Measurements from ENCODE around the gene TSPAN18.

The TSPAN18 gene

GRCh38 chr11:44928816-44929215, 202.1 kb downstream of the TSPAN18 start:
- in situ Hi-C loops (cut with MboI; ENCODE audit: low sequenced_read_pairs) = loop anchor here (10.0 kb wide), 1 partner anchor 366 kb away; no protein-coding TSS in a partner anchor

DNA sequence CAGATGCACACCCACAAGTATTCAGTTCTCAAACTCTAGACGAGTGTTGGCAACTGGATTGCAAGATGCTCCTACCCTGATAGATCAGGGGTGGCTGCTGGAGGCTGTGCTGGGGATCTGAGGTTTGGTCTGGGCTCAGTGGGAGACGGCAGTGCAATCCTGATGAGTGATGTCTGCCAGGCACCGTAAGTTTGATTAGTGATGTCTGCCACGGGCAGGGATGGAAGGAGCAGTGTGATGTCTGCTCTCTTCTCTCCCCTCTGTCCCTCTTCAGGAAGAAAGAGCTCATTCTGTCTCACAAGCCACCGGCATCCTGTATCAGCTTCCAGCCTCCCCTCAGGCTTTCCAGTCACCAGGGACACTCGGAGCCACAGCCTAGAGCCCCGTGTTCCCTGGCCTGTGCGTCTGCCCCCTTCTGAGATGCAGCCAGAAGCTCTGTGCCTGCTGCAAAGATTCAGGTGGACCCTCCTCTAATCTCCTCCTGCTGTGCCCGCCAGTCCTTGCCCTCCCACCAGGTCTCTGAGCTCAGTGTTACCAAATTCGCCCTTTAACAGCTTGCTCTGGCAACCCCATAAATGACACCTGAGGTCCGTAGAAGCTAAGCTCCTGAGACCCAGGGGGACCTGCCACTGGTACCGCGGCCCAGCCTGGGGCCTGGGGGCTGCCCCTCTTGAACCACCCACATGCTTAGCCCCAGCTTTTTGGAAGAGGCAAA, 204.0 kb downstream of the TSPAN18 start:
- in situ Hi-C loops (cut with MboI; ENCODE audit: low sequenced_read_pairs) = no loop called here

DNA sequence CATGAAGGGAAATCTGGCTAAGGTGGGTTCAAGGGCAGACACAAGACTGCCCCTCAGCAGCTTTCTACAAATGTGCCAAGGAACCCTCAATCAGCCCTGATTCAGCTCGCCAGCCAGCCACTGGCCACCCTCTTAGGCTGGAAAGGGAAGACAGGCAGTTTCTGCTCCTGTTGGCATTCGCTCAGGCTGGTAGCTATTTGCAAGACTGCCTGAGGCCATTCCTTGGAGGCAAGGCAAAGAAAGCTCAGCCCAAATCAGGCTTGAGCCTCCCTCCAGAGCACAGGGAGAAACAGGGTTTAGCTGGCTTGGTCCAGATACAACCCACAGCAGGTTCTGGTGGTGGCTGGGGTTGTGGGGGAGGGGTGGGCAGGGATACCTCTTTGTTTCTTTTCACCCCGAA, 204.7 kb downstream of the TSPAN18 start:
- in situ Hi-C loops (cut with MboI; ENCODE audit: low sequenced_read_pairs) = no loop called here

GRCh38 chr11:44934110-44934509, 207.3 kb downstream of the TSPAN18 start:
- in situ Hi-C loops (cut with MboI; ENCODE audit: low sequenced_read_pairs) = no loop called here

DNA sequence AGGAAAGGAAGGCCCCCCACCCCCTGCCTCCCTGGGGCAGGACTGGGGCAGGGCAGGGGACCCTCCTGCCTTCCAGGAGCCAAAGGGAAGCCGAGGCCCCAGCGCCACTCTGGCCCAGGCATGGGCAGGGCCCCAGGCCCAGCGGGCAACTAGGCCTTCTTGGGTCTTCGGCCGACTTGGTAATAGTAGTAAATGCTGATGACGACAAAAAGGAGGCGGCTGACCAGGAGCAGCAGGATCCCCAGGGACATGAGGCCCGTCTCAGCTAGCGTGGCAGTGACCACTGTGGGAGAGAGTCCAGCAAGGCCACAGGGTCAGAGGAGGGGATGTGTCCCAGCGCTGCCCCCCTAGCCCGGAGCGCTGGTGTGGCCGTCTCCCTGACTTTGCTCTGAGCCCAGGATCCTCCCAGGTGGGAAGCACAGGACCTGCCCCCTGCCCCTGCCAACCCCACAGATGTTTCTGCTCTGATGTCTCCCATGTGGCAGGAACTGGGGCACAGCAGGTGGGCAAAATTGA, 208.0 kb downstream of the TSPAN18 start:
- in situ Hi-C loops (cut with MboI; ENCODE audit: low sequenced_read_pairs) = loop anchor here (5.0 kb wide), 1 partner anchor 173 kb away; no protein-coding TSS in a partner anchor

GRCh38 chr11:44936525-44936924, 209.8 kb downstream of the TSPAN18 start:
- in situ Hi-C loops (cut with MboI; ENCODE audit: low sequenced_read_pairs) = loop anchor here (5.0 kb wide), 1 partner anchor 171 kb away; no protein-coding TSS in a partner anchor

GRCh38 chr11:44936951-44937543, 210.3 kb downstream of the TSPAN18 start:
- in situ Hi-C loops (cut with MboI; ENCODE audit: low sequenced_read_pairs) = loop anchor here (5.0 kb wide), 1 partner anchor 170 kb away; no protein-coding TSS in a partner anchor

- in situ Hi-C loops (cut with MboI; ENCODE audit: low sequenced_read_pairs) = loop anchor here (5.0 kb wide), 1 partner anchor 169 kb away; no protein-coding TSS in a partner anchor
Observed at GRCh38 chr11:44938066-44938691, 211.4 kb downstream of the TSPAN18 start.

DNA sequence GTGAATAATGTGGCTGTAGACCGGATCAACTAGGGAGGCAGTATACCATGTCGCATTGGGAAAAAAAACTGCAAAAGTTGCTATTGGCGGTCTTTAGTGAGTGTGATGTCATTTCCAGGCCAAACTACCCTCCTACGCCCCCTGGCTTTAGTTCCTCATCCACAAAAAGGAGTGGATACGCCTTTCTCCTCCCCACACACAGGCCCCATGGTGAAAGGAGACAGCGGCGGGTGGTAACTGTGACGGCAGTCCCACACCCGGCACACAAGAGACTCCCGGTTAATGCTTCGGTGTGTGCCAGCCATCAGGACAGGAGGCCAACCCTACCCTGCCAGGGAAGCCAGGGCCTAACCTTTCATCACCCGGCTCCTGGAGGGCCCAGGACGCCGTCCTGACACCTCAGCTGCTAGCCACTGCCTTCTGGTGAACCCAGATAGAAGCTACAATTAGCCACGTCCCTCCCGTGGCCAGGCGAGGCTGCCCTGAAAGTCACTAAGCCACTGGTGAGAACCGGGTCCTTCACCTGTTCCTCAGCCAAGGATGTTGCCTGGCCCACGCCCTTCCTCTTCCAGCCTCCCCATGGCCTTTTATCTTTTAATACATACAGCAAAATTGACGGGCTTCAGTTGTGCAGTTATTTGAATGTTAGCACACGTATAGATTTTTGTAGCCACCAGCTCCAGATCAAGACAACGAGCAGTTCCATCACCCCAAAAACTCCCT, 213.1 kb downstream of the TSPAN18 start:
- in situ Hi-C loops (cut with MboI; ENCODE audit: low sequenced_read_pairs) = loop anchor here (5.0 kb wide), 1 partner anchor 167 kb away; no protein-coding TSS in a partner anchor

GRCh38 chr11:44940404-44940803, 213.6 kb downstream of the TSPAN18 start:
- in situ Hi-C loops (cut with MboI; ENCODE audit: low sequenced_read_pairs) = no loop called here

GRCh38 chr11:44940835-44941234, 214.1 kb downstream of the TSPAN18 start:
- in situ Hi-C loops (cut with MboI; ENCODE audit: low sequenced_read_pairs) = no loop called here

DNA sequence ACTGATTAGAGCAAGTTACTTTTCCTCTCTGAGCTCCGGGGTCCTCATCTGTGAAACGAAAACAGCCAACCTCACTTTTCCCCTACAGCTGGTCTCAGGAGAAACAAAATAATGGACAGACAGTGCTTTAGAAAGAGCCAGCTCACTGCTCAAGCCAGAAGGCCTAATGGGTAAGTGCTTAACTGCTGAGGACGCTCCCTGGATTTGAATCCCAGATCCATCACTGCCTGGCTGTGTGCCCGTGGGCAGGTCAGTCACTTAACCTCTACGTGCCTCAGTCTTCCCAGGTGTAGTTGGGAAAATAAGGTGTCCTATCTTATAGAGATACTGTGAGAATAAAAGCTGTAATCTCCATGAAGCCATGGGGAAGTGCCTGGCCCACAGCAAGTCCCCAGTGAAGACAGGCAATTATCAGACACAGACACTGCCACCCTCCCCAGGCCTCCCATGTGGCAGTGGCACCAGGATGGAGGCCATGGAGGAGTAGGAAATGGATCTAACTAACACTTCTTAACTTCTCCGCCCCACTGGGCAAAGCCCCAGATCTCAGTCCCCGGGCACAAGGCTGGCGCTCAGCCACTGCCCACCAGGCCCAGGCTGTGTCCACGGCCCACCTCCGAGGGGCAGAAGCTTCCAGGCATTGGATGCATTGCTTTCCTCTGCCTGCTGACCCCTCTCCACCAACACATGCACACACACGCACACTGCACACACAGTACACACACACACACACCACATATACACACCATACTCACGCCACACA, 214.7 kb downstream of the TSPAN18 start:
- in situ Hi-C loops (cut with MboI; ENCODE audit: low sequenced_read_pairs) = no loop called here

DNA sequence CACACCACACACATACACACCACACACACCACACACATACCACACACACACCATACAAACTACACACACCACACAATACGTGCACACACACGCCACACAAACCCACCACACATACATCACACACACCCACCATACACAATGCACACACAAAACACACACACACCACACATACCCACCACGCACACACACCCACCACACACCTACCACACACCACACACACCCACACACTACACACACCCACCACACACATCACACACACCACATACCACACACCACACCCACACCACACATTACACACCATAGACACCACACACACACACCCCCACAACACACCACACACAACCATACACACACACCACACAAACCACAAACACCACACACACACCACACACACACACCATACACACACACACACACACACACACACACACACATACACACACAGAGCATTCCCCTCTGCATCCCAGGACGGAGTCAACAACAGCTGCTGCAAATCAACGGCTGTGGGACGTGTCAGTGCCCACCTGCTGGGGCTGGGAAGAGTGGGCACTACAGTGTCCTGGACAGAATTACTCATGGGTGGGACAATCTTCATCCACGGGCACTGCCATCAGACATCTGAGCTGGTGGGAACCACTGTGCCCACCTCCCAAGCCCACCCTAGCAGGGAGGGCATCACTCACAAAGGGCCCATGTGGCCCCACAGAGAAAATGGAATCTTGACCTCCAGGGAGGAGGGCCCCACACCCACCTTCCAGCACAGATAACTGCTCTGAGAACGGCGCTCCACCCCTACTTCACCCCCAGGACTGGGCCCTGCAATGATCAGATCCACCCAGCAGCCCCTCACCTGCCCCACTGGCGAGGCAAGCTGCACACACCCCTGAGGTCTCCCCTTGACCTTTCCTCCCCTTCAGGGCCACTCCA, 215.5 kb downstream of the TSPAN18 start:
- in situ Hi-C loops (cut with MboI; ENCODE audit: low sequenced_read_pairs) = no loop called here

- in situ Hi-C loops (cut with MboI; ENCODE audit: low sequenced_read_pairs) = no loop called here
Observed at GRCh38 chr11:44943118-44943517, 216.4 kb downstream of the TSPAN18 start.

- in situ Hi-C loops (cut with MboI; ENCODE audit: low sequenced_read_pairs) = no loop called here
Observed at GRCh38 chr11:44943696-44944095, 216.9 kb downstream of the TSPAN18 start.

DNA sequence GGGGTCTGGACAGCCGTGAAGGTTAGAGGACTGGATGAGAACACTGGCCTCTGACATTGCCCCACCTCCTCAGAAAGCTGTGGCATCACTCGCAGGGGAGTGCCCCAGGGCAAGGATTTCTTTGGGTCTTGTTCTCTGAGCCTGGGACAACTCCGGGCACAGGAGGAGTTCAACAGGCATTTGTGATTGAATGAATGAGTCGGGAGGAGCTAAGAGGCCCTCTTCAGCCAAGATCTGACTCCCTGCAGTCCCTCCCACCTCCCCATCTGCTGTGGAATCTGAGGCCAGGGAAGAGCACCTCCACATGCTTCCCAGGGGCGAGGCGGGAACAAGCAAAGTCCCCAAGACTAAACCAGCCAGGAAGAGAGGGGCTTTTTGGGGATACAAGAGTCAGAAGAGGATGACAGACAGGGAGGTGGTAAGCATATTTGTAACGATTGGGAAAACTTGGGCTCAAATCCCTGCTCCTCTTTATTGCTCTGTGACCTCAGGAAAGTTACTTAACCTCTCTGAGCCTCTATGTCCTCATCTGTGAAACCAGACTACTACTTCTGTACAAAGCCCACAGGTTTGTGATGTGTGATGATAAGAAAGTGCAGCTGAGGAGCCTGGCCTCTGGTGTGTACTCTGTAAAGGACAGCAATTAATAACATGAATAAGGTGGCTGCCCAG, 217.6 kb downstream of the TSPAN18 start:
- in situ Hi-C loops (cut with MboI; ENCODE audit: low sequenced_read_pairs) = no loop called here

DNA sequence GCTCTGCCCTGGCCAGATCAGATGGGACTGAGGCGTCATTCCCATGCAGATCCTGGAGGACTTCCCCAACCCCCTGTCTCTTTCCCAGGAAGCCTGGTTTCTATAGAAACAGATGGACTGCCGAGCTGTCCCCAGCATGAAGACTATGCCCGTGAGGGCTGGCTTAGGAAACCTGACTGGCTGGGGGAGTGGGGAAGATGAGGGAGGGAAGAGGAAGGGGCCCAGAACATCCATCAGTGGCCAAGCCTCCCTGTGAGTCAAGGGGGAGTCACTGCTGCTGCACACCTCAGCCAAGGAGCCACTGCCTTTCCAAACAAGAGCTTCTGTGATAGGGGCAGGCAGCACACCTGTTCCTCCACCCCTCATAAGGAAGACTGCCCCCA, 218.1 kb downstream of the TSPAN18 start:
- in situ Hi-C loops (cut with MboI; ENCODE audit: low sequenced_read_pairs) = no loop called here

GRCh38 chr11:44945666-44946065, 218.9 kb downstream of the TSPAN18 start:
- in situ Hi-C loops (cut with MboI; ENCODE audit: low sequenced_read_pairs) = no loop called here

- in situ Hi-C loops (cut with MboI; ENCODE audit: low sequenced_read_pairs) = no loop called here
Observed at GRCh38 chr11:44946263-44946662, 219.5 kb downstream of the TSPAN18 start.
